IPS-18a (cell line): Measurements from ENCODE around the gene DGKH.
"Not testable (repeated sequence)": the region's sequence is repeated elsewhere in the genome, so short reads cannot be mapped to it uniquely, and the experiment has no call there.

Source experiments
- H3K27ac ChIP-seq: one replicate; pipeline ENCODE4 v1.5.1; 2013; ENCODE audit warnings: low read length
- H3K27me3 ChIP-seq: one replicate; pipeline ENCODE4 v1.6.1; 2013; ENCODE audit warnings: mild to moderate bottlenecking, low read length; ENCODE audit not compliant: control insufficient read depth, insufficient read depth
- H3K36me3 ChIP-seq: one replicate; pipeline ENCODE4 v1.6.1; 2013; ENCODE audit warnings: low read depth, low read length; ENCODE audit not compliant: control insufficient read depth
- H3K4me1 ChIP-seq: one replicate; pipeline ENCODE4 v1.6.1; 2013; ENCODE audit warnings: low read depth, low read length; ENCODE audit not compliant: control insufficient read depth
- H3K4me3 ChIP-seq: one replicate; pipeline ENCODE4 v1.5.1; 2013; ENCODE audit warnings: low read length
- H3K9ac ChIP-seq: one replicate; pipeline ENCODE4 v1.6.1; 2013; ENCODE audit warnings: mild to moderate bottlenecking, low read length, moderate library complexity
- H3K9me3 ChIP-seq: one replicate; pipeline ENCODE4 v1.6.1; 2013; ENCODE audit warnings: low read depth, low read length; ENCODE audit not compliant: control insufficient read depth

Gene DGKH

GRCh38 chr13:42149136-42149535, 100.7 kb downstream of the DGKH start:
- no peak overlapping the region for H3K4me3 ChIP-seq
- H3K36me3 ChIP-seq, result no peaks in the 10 kb centered on the region
- no peaks in the 10 kb centered on the region for H3K27me3 ChIP-seq
- H3K27ac ChIP-seq, result no peak overlapping the region
- H3K9me3 ChIP-seq, result no peaks in the 10 kb centered on the region
- H3K4me1 ChIP-seq, result no peaks in the 10 kb centered on the region
- H3K9ac ChIP-seq, result no peak overlapping the region

GRCh38 chr13:42151781-42152180, 103.3 kb downstream of the DGKH start:
- Histone ChIP-seq H3K27me3 (no peaks in the 10 kb centered on the region), H3K9ac (no peak overlapping the region), H3K4me3 (no peak overlapping the region)

GRCh38 chr13:42152495-42152894, 104.0 kb downstream of the DGKH start:
- no peaks in the 10 kb centered on the region for H3K9me3 ChIP-seq
- no peaks in the 10 kb centered on the region for H3K27me3 ChIP-seq
- H3K27ac ChIP-seq, result no peak overlapping the region
- no peak overlapping the region for H3K4me3 ChIP-seq
- H3K4me1 ChIP-seq, result no peaks in the 10 kb centered on the region
- H3K36me3 ChIP-seq, result no peaks in the 10 kb centered on the region
- H3K9ac ChIP-seq, result no peak overlapping the region

More at GRCh38 chr13:42151781-42152180, 103.3 kb downstream of the DGKH start:
- Histone ChIP-seq H3K9me3 (no peaks in the 10 kb centered on the region), H3K36me3 (no peaks in the 10 kb centered on the region), H3K27ac (no peak overlapping the region), H3K4me1 (no peaks in the 10 kb centered on the region)

- Histone ChIP-seq H3K4me1 (no peaks in the 10 kb centered on the region), H3K4me3 (no peak overlapping the region), H3K9ac (no peak overlapping the region), H3K27ac (no peak overlapping the region), H3K27me3 (no peaks in the 10 kb centered on the region), H3K36me3 (no peaks in the 10 kb centered on the region), H3K9me3 (no peaks in the 10 kb centered on the region)
Measured at GRCh38 chr13:42153199-42154113, 105.0 kb downstream of the DGKH start.

GRCh38 chr13:42155251-42155650, 106.8 kb downstream of the DGKH start:
- Histone ChIP-seq H3K9ac (no peak overlapping the region), H3K36me3 (peaks cover 7% of the 10 kb centered on the region), H3K27me3 (no peaks in the 10 kb centered on the region)

GRCh38 chr13:42163338-42163737, 114.9 kb downstream of the DGKH start:
- H3K27me3 ChIP-seq, H3K4me3 ChIP-seq, H3K9me3 ChIP-seq, H3K36me3 ChIP-seq, H3K9ac ChIP-seq, H3K27ac ChIP-seq: not testable (repeated sequence)
- H3K4me1 ChIP-seq, result peaks cover 11% of the 10 kb centered on the region

More at GRCh38 chr13:42155251-42155650, 106.8 kb downstream of the DGKH start:
- Histone ChIP-seq H3K4me3 (no peak overlapping the region), H3K4me1 (no peaks in the 10 kb centered on the region), H3K9me3 (no peaks in the 10 kb centered on the region), H3K27ac (no peak overlapping the region)

- H3K4me1 ChIP-seq, result peaks cover 11% of the 10 kb centered on the region
- not testable (repeated sequence) for H3K27ac ChIP-seq, H3K27me3 ChIP-seq, H3K36me3 ChIP-seq, H3K9ac ChIP-seq, H3K4me3 ChIP-seq, H3K9me3 ChIP-seq
Measured at GRCh38 chr13:42163910-42164309, 115.5 kb downstream of the DGKH start.

GRCh38 chr13:42164557-42165125, 116.2 kb downstream of the DGKH start:
- Histone ChIP-seq H3K4me3 (no peak overlapping the region), H3K27ac (no peak overlapping the region), H3K36me3 (peaks cover 4% of the 10 kb centered on the region), H3K4me1 (peaks cover 17% of the 10 kb centered on the region), H3K9me3 (no peaks in the 10 kb centered on the region), H3K9ac (no peak overlapping the region), H3K27me3 (peaks cover 15% of the 10 kb centered on the region)

GRCh38 chr13:42168496-42168895, 120.0 kb downstream of the DGKH start:
- no peak overlapping the region for H3K4me3 ChIP-seq
- H3K9me3 ChIP-seq, result no peaks in the 10 kb centered on the region
- peaks cover 20% of the 10 kb centered on the region for H3K27me3 ChIP-seq
- H3K36me3 ChIP-seq, result no peaks in the 10 kb centered on the region
- no peak overlapping the region for H3K27ac ChIP-seq
- H3K9ac ChIP-seq, result no peak overlapping the region
- peaks cover 20% of the 10 kb centered on the region for H3K4me1 ChIP-seq

- Histone ChIP-seq H3K27ac (no peak overlapping the region), H3K9me3 (no peaks in the 10 kb centered on the region), H3K4me3 (peak overlapping the region; percentile 6), H3K36me3 (no peaks in the 10 kb centered on the region), H3K9ac (no peak overlapping the region), H3K27me3 (peaks cover 20% of the 10 kb centered on the region), H3K4me1 (peaks cover 20% of the 10 kb centered on the region)
Measured at GRCh38 chr13:42170029-42170428, 121.6 kb downstream of the DGKH start.

- H3K27ac ChIP-seq, result no peak overlapping the region
- no peaks in the 10 kb centered on the region for H3K9me3 ChIP-seq
- no peaks in the 10 kb centered on the region for H3K36me3 ChIP-seq
- no peak overlapping the region for H3K9ac ChIP-seq
- H3K4me1 ChIP-seq, result peaks cover 15% of the 10 kb centered on the region
- peaks cover 12% of the 10 kb centered on the region for H3K27me3 ChIP-seq
- H3K4me3 ChIP-seq, result no peak overlapping the region
Measured at GRCh38 chr13:42173789-42174343, 125.4 kb downstream of the DGKH start.
